Stimulated activated CD4-positive, alpha-beta T cell treated with anti-CD3 and anti-CD28 coated beads, Interleukin-15, amount 100 ng/mL, for 48 hours (primary cell): ENCODE data around the gene UBAP2L.
"Not testable (repeated sequence)": the region's sequence is repeated elsewhere in the genome, so short reads cannot be mapped to it uniquely, and the experiment has no call there.

Source experiments
- DNase-seq, 2 donors: peaks; one replicate each; pipeline ENCODE4 v3.0.0-alpha.2; 2020; ENCODE audit warnings: low read depth in 2 of 2

UBAP2L gene

DNA sequence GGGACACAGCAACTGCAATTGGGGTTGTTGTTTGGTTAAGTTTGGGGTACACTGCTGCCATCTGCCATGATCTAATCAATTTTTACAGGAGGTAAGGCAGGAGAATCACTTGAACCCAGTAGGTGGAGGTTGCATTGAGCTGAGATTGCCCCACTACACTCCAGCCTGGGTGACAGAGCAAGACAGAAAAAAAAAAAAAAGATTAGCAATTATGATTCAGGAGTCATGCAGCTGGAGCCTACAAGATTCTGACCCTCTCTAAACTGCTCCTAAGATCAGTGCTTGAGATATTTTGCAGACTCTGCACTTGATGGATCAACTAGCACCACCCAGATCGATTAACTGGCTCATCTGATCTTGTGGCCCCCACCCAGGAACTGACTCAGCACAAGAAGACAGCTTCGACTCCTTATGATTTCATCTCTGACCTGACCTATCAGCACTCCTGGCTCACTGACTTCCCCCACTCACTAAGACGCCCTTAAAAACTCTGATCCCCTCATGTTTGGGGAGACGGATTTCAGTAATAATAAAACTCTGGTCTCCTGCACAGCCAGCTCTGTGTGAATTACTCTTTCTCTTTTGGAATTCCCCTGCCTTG is 87.0 kb downstream of the UBAP2L start:
- not testable (repeated sequence) for DNase-seq

- DNase-seq: not testable (repeated sequence)
These were observed 88.4 kb downstream of the UBAP2L start for GRCh38 chr1:154309136-154309535.

- not testable (repeated sequence) for DNase-seq
These were observed 91.7 kb downstream of the UBAP2L start for GRCh38 chr1:154312229-154313065.

DNA sequence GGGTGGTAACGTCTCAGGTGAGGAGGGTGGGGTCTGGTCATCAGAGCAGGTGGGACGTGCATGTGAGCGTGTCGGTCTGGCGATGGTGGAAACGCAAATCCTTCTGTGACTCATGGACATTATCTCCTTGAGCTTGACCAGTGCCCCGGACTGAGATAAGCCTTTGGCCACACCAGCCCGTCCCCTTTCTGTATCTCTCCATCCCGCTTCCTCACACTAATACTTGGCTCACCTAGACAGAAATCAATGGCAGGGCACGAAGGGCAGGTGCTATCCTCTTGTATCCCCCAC is 92.3 kb downstream of the UBAP2L start:
- no peak for DNase-seq

DNA sequence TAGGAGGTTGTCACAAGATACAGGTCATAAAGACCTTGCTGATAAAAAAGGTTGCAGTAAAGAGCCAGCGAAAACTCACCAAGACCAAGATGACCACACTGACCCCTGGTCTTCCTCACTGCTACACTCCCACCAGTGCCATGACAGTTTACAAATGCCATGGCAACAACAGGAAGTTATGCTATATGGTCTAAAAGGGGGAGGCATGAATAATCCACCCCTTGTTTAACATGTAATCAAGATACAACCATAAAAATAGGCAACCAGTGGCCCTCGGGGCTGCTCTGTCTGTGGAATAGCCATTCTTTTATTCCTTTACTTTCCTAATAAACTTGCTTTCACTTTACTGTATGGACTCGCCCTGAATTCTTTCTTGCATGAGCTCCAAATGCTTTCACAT is 93.5 kb downstream of the UBAP2L start:
- DNase-seq: not testable (repeated sequence)

GRCh38 chr1:154316704-154317103 is 95.9 kb downstream of the UBAP2L start:
- DNase-seq: no peak

DNA sequence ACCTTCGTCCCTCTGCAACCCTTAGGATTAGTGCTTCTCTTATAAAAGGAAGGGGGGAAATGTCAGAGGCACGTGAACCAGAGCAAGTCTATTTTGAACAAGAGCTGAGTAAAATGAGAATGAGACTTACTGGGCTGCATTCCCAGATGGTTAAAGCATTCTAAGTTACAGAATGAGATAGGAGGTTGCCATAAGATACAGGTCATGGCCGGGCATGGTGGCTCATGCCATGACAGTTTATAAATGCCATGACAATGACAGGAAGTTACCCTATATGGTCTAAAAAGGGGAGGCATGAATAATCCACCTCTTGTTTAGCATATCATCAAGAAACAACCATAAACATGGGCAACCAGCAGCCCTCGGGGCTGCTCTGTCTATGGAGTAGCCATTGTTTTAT is 97.6 kb downstream of the UBAP2L start:
- no peak for DNase-seq
